Cardiac muscle cell (in vitro differentiated cells and primary cell): ENCODE measurements around the gene RNF207. TPM values are rescaled to one million over a fixed set of nuclear protein-coding genes. Genes with fewer than 3 reads are reported as not detected.

ENCODE experiments used
- DNase-seq, 2 donors: peaks; one replicate each; pipeline versions ENCODE4 v3.0.0 to v3.0.0-alpha.2; 2010 to 2017; ENCODE audit warnings: low read depth in 1 of 2, low spot score in 1 of 2
- H3K27ac ChIP-seq: fragments of 200-600 bp; sonication (generic); 2 replicates; pipeline ENCODE4 v1.5.1; 2016
- H3K27me3 ChIP-seq: fragments of 200-600 bp; sonication (generic); 2 replicates; pipeline ENCODE4 v1.6.0; 2016; ENCODE audit warnings: control low read depth
- H3K36me3 ChIP-seq: fragments of 200-600 bp; sonication (generic); 2 replicates; pipeline ENCODE4 v1.5.1; 2016; ENCODE audit warnings: control low read depth
- H3K4me1 ChIP-seq: fragments of 200-600 bp; sonication (generic); 2 replicates; pipeline ENCODE4 v1.8.1; 2017; ENCODE audit warnings: low read depth, mild to moderate bottlenecking, mixed run types
- H3K4me3 ChIP-seq: fragments of 200-600 bp; sonication (generic); 2 replicates; pipeline ENCODE4 v1.5.1; 2016; ENCODE audit warnings: mild to moderate bottlenecking
- H3K9me3 ChIP-seq: fragments of 200-600 bp; sonication (generic); 2 replicates; pipeline ENCODE4 v1.5.1; 2017; ENCODE audit warnings: low read depth, mild to moderate bottlenecking, control low read depth
- polyA plus RNA-seq: library from polyadenylated mRNA; unstranded; fragments of >200 nt; fragmentation: Nextera tagmentation; extraction: Ambion mirVana; gene quantifications from 2 replicates; pipeline ENCODE4 v1.2.1, GENCODE V29; 2016
- total RNA-seq: library from RNA; depleted of rRNA; stranded (reverse); fragments of >200 nt; gene quantifications from 2 replicates; pipeline ENCODE4 v1.2.3, GENCODE V29; 2016
- TF ChIP-seq, protein P1 (sequence below): IDR thresholded peaks from 2 replicates; pipeline ENCODE4 v1.5.1; 2012; ENCODE audit warnings: low read depth, mild to moderate bottlenecking, low read length

RNF207 gene
- total and polyA plus RNA-seq, 2 experiments from 2014 or later = 180 to 273 TPM

DNA sequence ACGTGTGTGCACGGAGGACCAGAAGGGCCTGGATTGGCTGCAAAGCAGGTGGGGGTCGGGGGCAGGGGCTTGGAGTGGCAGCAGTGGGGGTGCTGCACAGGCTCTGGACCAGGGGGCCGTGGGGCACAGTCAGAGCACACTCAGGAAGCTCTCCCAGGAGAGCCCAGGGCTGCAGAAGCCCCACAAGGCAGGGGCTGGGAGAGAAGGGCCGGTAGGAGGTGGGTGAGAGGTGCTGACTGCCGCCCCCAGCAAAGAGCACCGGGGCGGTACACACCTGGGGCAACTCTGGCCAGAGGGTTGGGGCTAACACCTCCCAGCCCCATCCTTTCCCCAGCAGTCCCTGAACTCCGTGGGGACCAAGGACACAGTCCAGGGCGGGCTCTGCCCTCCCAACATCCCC lies 39.7 kb upstream of the RNF207 start:
- Histone ChIP-seq H3K4me1 (no peaks in the 10 kb centered on the region), H3K4me3 (no peak overlapping the region), H3K36me3 (no peaks in the 10 kb centered on the region), H3K27me3 (peaks cover 37% of the 10 kb centered on the region), H3K27ac (no peak overlapping the region), H3K9me3 (no peaks in the 10 kb centered on the region)
- no peak for DNase-seq
- TF ChIP-seq, protein P1, sequence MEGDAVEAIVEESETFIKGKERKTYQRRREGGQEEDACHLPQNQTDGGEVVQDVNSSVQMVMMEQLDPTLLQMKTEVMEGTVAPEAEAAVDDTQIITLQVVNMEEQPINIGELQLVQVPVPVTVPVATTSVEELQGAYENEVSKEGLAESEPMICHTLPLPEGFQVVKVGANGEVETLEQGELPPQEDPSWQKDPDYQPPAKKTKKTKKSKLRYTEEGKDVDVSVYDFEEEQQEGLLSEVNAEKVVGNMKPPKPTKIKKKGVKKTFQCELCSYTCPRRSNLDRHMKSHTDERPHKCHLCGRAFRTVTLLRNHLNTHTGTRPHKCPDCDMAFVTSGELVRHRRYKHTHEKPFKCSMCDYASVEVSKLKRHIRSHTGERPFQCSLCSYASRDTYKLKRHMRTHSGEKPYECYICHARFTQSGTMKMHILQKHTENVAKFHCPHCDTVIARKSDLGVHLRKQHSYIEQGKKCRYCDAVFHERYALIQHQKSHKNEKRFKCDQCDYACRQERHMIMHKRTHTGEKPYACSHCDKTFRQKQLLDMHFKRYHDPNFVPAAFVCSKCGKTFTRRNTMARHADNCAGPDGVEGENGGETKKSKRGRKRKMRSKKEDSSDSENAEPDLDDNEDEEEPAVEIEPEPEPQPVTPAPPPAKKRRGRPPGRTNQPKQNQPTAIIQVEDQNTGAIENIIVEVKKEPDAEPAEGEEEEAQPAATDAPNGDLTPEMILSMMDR = no peak

DNA sequence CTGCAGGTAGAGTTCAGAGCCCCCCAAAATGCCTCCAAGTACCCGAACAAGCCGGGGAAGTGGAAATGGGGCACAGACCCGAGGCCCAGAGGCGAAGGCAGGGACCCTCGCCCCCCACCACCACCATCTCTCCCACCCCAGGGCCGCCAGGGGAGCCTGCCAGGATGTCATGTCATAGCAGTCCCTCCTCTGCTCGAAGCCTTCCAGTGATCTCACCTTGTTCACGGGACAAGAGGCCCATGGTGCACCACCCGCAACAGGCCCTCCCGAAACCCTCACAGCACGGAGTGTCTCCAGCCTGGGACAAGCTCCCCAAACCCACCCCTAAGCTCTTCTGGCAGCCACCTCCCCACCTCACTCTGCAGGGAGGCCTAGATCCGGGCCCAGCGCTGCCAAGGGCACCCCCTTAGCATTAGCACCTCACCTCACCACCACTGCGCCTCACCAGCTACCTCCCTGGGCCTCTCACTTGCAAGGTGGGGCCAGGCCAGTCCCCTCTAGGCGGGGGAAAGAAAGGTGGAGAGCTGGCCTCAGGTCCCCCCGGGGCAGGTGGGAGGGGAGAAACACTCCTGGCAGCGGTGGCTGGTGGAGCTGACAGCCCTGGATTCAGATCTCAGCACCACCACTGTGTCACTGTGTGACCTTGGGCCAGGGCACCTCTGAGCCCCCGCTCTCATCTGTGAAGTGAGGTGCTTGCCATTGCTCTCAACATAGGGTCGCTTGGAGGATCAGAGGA lies 39.1 kb upstream of the RNF207 start:
- H3K9me3 ChIP-seq = no peaks in the 10 kb centered on the region
- no peak overlapping the region for H3K4me3 ChIP-seq
- no peak overlapping the region for H3K27ac ChIP-seq
- TF ChIP-seq, protein P1 = no peak
- H3K27me3 ChIP-seq = peaks cover 37% of the 10 kb centered on the region
- no peak for DNase-seq
- H3K4me1 ChIP-seq = no peaks in the 10 kb centered on the region
- H3K36me3 ChIP-seq = no peaks in the 10 kb centered on the region

GRCh38 chr1:6167391-6168303 lies 38.3 kb upstream of the RNF207 start:
- Histone ChIP-seq H3K4me1 (no peaks in the 10 kb centered on the region), H3K36me3 (no peaks in the 10 kb centered on the region), H3K27me3 (peaks cover 36% of the 10 kb centered on the region), H3K4me3 (no peak overlapping the region), H3K27ac (no peak overlapping the region), H3K9me3 (no peaks in the 10 kb centered on the region)
- no peak for DNase-seq
- TF ChIP-seq, protein P1 = no peak

DNA sequence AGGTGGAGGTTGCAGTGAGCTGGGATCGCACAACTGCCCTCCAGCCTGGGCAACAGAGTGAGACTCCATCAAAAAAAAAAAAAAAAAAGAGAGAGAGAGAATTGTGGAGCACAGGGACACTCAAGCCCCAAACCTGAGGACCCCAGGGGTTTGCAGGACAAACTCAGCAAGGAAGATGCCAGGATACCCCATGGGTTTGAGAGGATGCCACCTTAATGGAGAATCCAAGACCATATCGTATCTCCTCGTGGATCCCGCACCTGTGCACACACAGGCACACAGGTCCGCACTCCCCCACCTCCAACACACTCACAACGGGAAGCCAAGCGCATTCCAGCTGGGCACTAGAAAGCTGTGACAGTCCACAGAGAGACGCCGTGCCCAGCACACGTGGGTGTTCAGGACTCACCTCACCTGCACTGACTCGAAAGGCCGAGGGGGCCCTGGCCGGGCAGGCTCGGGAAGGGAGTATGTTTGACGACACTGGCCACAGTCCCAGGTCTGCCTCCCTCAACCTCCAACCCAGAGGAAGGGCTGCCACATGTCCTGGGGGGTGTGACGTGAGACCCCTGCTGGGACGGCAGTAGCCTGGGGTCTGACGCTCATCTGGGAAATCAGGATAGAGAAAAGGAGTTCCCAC lies 36.9 kb upstream of the RNF207 start:
- Histone ChIP-seq H3K36me3 (no peaks in the 10 kb centered on the region), H3K4me1 (no peaks in the 10 kb centered on the region), H3K27me3 (peaks cover 35% of the 10 kb centered on the region), H3K9me3 (no peaks in the 10 kb centered on the region), H3K27ac (no peak overlapping the region), H3K4me3 (no peak overlapping the region)
- DNase-seq = no peak
- TF ChIP-seq, protein P1 = no peak

GRCh38 chr1:6170116-6170741 lies 35.7 kb upstream of the RNF207 start:
- TF ChIP-seq, protein P1 = no peak
- Histone ChIP-seq H3K4me1 (no peaks in the 10 kb centered on the region), H3K9me3 (no peaks in the 10 kb centered on the region), H3K36me3 (no peaks in the 10 kb centered on the region), H3K27ac (no peak overlapping the region), H3K4me3 (no peak overlapping the region), H3K27me3 (peaks cover 35% of the 10 kb centered on the region)
- no peak for DNase-seq
